GM18505 (cell line): ENCODE data around the gene RXFP1.

ENCODE experiments used
- ATAC-seq: cut with Tn5 transposase; IDR thresholded peaks from one replicate; pipeline ENCODE4 v1.9.1; 2021; ENCODE audit not compliant: unreplicated experiment
- POLR2A ChIP-seq: IDR thresholded peaks from 4 replicates; pipeline ENCODE4 v1.6.1; 2011; ENCODE audit warnings: borderline replicate concordance; ENCODE audit not compliant: insufficient read depth, insufficient read length; ENCODE audit errors: extremely low read depth

RXFP1 gene

DNA sequence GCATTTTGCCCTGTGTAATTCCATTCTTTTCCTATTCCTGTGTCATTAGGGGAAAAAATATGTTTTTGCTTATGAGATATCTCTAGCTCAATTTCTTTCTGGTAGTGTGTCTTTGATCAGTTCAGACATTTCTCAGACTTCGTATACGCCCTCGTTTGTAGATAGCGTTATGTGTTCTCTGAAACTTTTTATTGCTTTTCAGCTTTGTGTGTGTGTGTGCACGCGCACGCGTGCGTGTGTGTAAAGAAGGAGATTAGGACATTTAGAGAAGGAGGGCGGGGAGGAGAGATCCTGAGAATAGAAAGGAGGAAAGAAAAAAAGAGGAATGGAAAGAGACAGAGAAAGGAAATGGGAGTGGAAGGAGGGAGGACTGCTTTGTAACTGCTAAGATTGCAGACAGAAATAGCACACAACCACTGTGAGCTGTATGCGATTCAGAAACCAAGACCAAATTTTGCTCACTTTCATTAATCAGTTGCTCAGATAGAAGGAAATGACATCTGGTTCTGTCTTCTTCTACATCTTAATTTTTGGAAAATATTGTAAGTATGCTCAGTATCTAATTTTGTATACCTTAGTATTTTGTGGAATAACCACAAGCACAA, at the start of gene RXFP1:
Gene RXFP1, plus strand, starts transcription at position 399 of the 605 bp plus-strand sequence. Its CDS starts 95 bp downstream, at position 494.
- no peak for TF ChIP-seq POLR2A
- ATAC-seq, result no peak

DNA sequence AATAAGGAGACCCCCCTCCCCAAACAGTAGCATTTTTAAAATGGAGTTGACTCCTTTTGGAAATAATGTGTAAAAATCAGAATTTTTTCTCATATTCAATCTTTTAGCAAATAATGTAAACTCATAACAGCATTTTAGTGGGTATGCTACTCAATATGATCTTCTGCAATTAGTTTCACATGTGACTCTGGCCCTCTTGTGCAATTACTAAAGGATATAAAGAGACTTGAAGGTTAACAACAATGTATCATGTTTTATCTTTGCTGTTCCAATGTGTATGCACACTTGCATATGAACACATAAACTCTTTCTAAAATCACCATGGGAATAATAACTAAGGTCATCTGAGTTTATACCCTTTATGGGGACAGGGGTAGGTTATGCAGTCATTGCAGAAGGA, 39.9 kb upstream of the RXFP1 start:
- ATAC-seq, result no peak

DNA sequence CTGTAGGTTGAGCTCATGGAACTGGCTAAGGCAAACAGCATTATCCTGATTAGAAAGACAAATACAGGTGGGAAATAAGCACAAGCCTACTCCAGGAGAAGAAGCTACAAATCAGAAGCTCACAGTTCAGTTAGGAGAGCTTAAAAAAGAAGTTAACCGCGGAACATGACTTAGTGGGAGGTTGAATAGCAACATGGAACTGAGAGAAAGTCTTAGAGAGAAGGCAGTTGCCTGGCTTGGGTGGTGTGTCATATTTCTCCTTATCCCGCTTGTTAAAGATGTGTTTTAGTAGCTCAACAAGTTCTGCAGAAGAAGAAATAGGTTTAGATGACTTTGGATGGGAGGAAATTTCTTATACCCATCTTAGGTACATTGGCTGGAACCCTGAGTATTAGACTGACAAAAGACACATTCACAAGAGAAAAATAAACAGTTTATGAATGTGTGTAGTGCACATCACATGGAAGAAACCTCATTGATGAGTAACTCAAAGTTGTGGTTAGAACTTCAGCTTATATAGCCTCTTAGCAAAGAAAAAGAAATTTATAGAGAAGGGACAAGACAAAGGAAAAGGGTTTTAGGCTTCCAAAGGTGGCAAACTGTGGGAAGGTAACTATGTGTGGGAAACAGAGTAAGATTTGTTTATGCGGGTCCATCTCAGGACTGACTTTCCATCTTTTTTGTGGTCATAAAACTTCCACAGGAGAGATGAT, 37.4 kb upstream of the RXFP1 start:
- no peak for TF ChIP-seq POLR2A
- no peak for ATAC-seq

More for the DNA sequence above, 39.9 kb upstream of the RXFP1 start:
- TF ChIP-seq POLR2A, result no peak

DNA sequence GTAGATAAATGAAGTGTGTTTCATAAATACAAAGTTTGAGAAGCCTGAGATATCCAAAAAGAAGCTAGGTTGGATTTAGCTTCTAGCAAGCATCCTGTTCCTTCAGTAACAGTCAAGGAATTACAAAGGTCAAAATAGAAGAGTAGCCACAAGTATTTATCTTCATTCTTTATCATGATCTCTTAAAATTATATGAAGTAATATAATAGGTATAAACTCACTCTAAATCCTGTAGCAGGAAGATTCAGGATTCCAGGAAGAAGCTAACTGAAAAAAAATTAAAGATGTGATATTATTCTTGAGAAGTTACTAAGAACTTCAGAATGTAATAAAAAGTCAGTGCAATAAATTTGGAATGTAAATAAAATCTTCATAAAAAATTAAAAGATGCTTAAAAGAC, 31.1 kb upstream of the RXFP1 start:
- no peak for TF ChIP-seq POLR2A
- no peak for ATAC-seq

DNA sequence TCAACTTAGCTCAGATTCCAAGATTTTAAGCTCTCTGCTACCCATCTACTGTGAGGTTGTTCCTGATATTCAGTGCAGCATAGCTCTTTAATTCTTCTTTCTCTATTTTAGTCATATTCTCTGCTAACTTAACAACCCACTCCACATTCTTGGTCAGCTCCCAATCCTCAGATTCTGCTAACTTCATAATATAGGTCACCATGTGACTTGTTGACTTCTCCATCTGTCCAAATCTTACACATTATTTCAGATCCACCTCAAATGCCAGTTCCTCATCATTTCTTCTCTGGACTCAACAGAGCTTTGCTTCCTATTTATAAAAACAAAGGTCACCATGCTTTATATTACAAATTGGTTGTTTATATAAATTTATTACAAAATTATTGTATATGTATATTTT, 29.3 kb upstream of the RXFP1 start:
- no peak for TF ChIP-seq POLR2A
- ATAC-seq, result no peak

DNA sequence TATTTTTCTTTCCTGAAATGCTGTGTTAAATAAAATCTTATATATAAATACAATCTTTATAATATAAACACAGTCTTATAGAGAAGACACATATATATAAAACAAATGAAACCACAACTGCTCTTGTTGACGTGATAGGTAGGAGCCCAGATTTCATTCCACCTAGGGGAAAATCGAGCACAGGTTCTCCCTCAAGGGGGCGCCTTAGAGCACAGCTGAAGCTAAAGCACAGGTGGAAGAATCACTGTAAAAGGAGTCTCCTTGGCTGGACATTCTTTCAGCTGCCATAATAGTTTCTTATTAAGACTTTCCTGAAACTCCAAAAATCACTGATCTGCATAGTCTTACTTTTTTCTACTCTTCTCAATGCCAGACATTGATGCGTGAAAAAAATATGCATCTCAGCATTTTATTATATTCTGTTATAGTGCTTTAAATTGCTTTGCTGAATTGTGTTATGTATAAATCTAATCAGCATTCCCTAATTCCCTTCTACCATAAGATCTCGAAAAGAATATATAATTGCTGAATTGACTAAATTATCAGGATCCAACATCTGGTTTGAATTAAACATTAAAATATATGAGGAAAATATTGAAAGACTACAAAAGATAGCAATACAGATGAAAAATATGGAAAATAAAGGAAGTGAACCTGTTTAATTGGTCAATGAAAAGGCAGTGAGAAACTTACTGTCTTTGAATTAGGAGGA, 25.5 kb upstream of the RXFP1 start:
- no peak for ATAC-seq
- TF ChIP-seq POLR2A, result no peak

DNA sequence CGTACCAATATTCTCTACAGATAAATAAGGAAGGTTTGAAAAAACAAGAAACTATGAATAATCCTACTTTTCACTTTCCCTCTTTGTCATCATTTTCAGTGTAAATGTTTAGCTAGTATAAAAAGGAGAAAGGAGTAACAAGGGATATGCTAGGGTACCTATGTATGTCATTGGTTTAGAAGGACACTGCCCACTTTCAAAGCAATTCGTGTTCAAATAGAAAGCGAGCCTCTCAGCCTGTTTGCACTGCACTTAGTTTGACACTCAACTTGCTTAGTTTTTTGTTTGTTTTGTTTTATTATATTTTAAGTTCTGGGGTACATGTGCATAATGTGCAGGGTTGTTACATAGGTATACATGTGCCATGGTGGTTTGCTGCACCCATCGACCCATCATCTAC, 21.6 kb upstream of the RXFP1 start:
- no peak for ATAC-seq
- TF ChIP-seq POLR2A, result no peak

DNA sequence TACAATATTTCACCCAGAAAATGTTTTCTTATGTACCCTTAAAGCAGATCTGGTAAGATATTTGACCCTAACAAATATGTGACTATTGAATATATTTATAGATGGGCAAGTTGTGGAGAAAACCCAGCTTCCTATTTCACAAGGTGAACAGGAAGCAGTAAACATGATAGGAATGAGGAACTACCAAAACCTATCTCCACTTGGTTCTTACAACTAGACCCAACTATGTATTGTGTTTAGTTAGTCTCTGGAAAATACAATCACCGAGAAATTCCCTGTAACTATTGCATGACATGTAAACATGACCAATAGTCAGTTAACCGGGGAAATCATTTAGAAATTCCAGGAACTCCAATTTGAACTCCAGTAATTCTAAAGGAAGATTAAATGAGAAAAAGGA, 8.4 kb upstream of the RXFP1 start:
- ATAC-seq, result no peak
- TF ChIP-seq POLR2A, result no peak

DNA sequence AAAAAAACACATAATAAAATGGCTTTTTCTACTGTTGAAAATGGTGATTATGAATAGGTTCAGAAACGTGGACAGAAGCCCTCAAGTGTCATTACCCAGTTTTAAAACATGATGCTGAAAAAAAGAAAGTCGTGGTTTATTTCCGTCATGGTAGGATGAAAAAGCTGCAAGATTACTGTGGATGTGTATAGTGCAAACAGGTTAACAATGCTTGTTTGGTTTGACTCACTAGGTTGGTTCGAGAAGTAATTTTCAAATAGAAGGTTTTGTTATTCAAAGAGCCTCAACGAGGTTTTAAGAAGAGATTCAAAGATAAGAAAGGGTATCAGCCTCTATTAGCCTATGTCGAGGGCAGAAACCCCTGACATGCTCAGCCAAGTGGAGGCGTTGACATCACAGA, 2.5 kb upstream of the RXFP1 start:
- ATAC-seq, result no peak
- no peak for TF ChIP-seq POLR2A

DNA sequence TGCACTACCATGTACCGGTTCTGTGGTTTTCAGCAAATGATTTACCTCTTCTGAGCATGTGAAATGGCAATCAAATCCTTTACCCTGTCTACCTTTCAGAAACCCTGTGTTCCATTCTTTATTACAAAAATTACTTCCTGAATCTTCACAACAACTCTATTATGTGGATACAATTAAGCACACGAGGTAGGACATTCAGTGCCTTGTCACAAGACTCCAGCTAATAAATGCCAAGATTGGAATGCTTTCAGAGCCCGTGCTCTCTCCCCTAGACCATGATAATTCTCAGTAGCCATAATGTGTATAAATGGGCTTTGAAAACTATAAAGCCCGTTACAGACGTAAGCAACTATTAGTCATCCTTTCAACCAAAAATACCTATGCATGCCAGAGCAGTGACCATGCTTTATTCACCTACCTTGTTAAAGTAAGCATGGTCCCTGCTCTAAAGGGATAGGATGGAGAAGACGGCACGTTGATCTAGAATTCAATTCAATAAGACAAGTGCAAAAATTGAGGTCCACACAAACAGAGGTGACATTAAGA, 2.4 kb downstream of the RXFP1 start:
- TF ChIP-seq POLR2A, result no peak
- ATAC-seq, result no peak

DNA sequence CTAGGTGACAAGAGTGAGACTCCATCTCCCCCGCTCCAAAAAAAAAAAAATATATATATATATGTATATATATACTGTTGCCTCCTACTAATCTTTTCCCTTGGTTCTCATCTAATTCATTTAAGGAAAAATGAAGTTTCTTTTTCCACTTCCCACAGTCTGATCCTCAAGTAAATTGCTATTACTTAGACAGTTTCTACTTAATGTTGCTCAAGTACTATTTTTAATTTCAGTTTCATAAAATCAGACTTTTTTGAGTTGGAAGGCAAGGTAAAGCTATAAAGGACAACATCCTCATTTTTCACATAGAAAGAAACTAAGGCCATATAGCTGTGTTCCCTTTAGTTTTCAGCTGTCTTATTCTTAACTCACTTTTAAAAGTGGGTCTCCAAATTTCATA, 5.8 kb downstream of the RXFP1 start:
- no peak for TF ChIP-seq POLR2A
- ATAC-seq, result no peak

DNA sequence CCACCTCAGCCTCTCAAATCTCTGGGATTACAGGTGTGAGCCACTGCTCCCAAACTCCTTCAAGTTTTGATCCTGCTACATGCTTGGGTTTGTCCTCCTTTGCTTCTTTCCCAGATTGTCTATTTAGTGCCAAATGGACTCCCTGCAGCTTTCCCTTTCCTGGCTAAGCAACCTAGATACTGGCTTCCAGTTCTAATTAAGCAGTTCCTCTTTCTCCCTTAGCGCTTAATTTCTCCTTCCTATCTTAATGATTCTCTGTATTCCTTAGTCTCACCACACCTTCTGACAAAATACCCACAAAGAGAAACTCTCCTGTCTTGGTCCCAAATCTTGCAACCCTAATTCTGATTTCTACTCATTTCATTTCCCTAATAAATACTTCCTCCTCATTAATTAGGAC, 7.8 kb downstream of the RXFP1 start:
- ATAC-seq, result no peak
- TF ChIP-seq POLR2A, result no peak

DNA sequence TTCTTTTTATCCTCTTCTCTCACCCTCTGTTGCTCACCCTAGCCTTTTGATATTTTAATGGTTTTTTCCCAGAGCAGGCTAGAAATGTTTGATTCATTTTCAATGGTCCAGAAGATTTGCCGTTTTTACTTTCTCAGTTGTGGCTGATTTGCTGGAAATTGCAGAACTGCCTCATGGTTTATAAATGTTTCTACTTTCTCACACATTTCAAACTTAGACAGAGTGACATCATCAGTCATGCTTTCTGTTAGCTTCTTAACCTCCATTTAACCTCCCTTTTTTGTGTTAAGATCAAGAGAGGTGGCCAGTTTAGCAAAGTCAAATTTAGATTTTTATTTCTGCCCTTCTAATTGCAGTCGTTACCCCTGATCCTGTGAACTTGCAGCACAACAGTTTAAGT, 8.7 kb downstream of the RXFP1 start:
- TF ChIP-seq POLR2A, result no peak
- ATAC-seq, result no peak

DNA sequence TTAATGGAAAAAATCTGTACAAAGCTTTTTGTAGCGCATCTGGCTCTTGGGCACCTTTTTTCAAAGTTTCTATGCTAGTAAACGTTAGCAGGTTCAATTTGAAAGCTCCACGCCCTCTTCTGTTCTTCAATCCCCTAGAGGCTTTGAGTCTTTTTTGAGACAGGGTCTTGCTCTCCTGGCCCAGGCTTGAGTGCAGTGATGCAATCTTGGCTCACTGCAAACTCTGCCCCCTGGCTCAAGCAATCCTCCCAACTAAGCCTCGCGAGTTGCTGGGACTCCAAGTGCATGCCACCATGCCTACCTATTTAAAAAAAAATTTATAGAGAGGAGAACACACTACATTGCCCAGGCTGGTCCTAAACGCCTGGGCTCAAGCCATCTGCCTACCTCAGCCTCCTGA, 9.2 kb downstream of the RXFP1 start:
- no peak for TF ChIP-seq POLR2A
- no peak for ATAC-seq

DNA sequence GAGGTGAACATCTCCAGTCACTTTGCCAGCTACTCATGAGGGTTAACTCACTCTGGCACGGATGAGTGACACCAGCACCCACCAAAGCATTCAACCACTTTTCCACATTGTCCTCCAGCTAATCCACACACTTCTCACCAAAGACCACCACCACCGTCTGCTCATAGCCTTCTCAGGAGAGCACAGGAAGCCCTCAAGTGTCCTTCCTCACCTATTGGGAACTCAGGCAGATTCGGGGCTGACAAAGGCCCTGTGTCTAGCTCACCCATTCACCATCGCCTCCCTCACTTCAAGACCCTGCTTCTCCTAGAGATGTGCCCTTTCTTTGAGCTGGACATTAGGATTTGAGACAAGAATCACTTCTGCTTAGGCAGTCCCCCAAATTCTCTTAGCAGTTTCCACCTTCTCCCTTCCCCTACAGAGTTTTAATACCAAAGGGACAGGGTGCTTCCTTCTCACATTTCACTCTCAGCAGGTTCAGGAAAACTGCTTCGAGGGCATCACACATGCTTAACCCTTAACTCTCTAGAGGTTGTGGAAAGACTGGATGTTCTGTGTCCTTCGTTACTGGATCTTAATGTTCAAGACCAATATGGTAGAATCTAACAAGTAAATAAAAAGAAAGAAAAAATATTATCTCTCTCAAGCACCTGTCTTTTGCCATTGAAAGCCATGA, 11.0 kb downstream of the RXFP1 start:
- ATAC-seq, result no peak
- no peak for TF ChIP-seq POLR2A
